Large intestine (tissue), 3 donors: Measurements from ENCODE around the gene DEDD. TPM values are rescaled to one million over a fixed set of nuclear protein-coding genes. Genes with fewer than 3 reads are reported as not detected.
A peak's percentile ranks its signal among the peaks of the same experiment; 100 is the strongest.

Source experiments
- DNase-seq, 2 donors: peaks; one replicate each; pipeline versions ENCODE4 v3.0.0 to v3.0.0-alpha.2; 2013
- H3K27ac ChIP-seq: one replicate; pipeline ENCODE4 v1.5.1; 2013; ENCODE audit warnings: low read length
- H3K27me3 ChIP-seq: 2 replicates; pipeline ENCODE4 v1.6.1; 2013; ENCODE audit warnings: low read length; ENCODE audit not compliant: control insufficient read depth, insufficient read depth
- H3K36me3 ChIP-seq: 2 replicates; pipeline ENCODE4 v1.6.1; 2013; ENCODE audit warnings: low read length; ENCODE audit not compliant: control insufficient read depth, insufficient read depth
- H3K4me1 ChIP-seq: one replicate; pipeline ENCODE4 v1.6.1; 2013; ENCODE audit warnings: low read length; ENCODE audit not compliant: control insufficient read depth, insufficient read depth
- H3K4me3 ChIP-seq: one replicate; pipeline ENCODE4 v1.5.1; 2013; ENCODE audit warnings: low read length
- H3K9me3 ChIP-seq: one replicate; pipeline ENCODE4 v1.6.1; 2013; ENCODE audit warnings: mild to moderate bottlenecking, low read depth, low read length, moderate library complexity; ENCODE audit not compliant: control insufficient read depth
- WGBS: methylation state at CpG from one replicate; pipeline ENCODE4 v1.1.5; 2013; ENCODE audit warnings: low lambda C conversion rate; ENCODE audit not compliant: insufficient coverage; 5-methylcytosine and 5-hydroxymethylcytosine counted together
- polyA plus RNA-seq: library from polyadenylated mRNA; unstranded; fragments of 120-200 nt; gene quantifications from one replicate; pipeline ENCODE4 v1.2.1, GENCODE V29; 2013

DEDD gene
- polyA plus RNA-seq, 1 donor = 33.0 TPM

GRCh38 chr1:161085165-161085564, 47.3 kb downstream of the DEDD start:
- no CpG with 5 or more reads among the region's 2 CpGs for WGBS
- Histone ChIP-seq H3K9me3 (no peaks in the 10 kb centered on the region), H3K4me1 (peaks cover 41% of the 10 kb centered on the region), H3K4me3 (no peak overlapping the region), H3K27me3 (peaks cover 2% of the 10 kb centered on the region), H3K27ac (no peak overlapping the region), H3K36me3 (no peaks in the 10 kb centered on the region)
- DNase-seq = no peak

- Histone ChIP-seq H3K27ac (no peak overlapping the region), H3K4me1 (peaks cover 37% of the 10 kb centered on the region), H3K27me3 (peaks cover 8% of the 10 kb centered on the region), H3K4me3 (no peak overlapping the region), H3K9me3 (peaks cover 2% of the 10 kb centered on the region), H3K36me3 (no peaks in the 10 kb centered on the region)
- no peak for DNase-seq
- WGBS = no CpG with 5 or more reads among the region's 1 CpG
These were observed 47.9 kb downstream of the DEDD start for GRCh38 chr1:161084597-161084988.

GRCh38 chr1:161083748-161084596, 48.5 kb downstream of the DEDD start:
- Histone ChIP-seq H3K27ac (peak overlapping the region; percentile 57), H3K4me3 (no peak overlapping the region), H3K9me3 (peaks cover 5% of the 10 kb centered on the region), H3K27me3 (peaks cover 14% of the 10 kb centered on the region), H3K36me3 (no peaks in the 10 kb centered on the region), H3K4me1 (peaks cover 32% of the 10 kb centered on the region)
- peak; percentile 29 to 52 for DNase-seq
- WGBS = 20% methylated on average over 1 of the region's 10 CpGs

GRCh38 chr1:161082996-161083747, 49.3 kb downstream of the DEDD start:
- Histone ChIP-seq H3K4me3 (no peak overlapping the region), H3K36me3 (no peaks in the 10 kb centered on the region), H3K9me3 (peaks cover 5% of the 10 kb centered on the region), H3K4me1 (peaks cover 32% of the 10 kb centered on the region), H3K27ac (peak overlapping the region; percentile 78), H3K27me3 (peaks cover 15% of the 10 kb centered on the region)
- WGBS = no CpG with 5 or more reads among the region's 8 CpGs
- peak; percentile 93 to 95 for DNase-seq

- Histone ChIP-seq H3K27me3 (peaks cover 15% of the 10 kb centered on the region), H3K9me3 (peaks cover 5% of the 10 kb centered on the region), H3K4me1 (peaks cover 32% of the 10 kb centered on the region), H3K36me3 (no peaks in the 10 kb centered on the region), H3K4me3 (no peak overlapping the region), H3K27ac (no peak overlapping the region)
- no CpG with 5 or more reads among the region's 2 CpGs for WGBS
- DNase-seq = no peak
These were observed 50.0 kb downstream of the DEDD start for GRCh38 chr1:161082483-161082882.

- Histone ChIP-seq H3K27ac (no peak overlapping the region), H3K27me3 (peaks cover 15% of the 10 kb centered on the region), H3K9me3 (peaks cover 5% of the 10 kb centered on the region), H3K36me3 (no peaks in the 10 kb centered on the region), H3K4me1 (peaks cover 31% of the 10 kb centered on the region), H3K4me3 (no peak overlapping the region)
- WGBS = no CpG with 5 or more reads among the region's 5 CpGs
- no peak for DNase-seq
These were observed 50.9 kb downstream of the DEDD start for GRCh38 chr1:161081519-161081918.

GRCh38 chr1:161080441-161081405, 51.7 kb downstream of the DEDD start:
- H3K4me3 ChIP-seq = no peak overlapping the region
- peaks cover 15% of the 10 kb centered on the region for H3K27me3 ChIP-seq
- H3K27ac ChIP-seq = no peak overlapping the region
- DNase-seq = peak in 1 of 2 donors; percentile 1
- peaks cover 26% of the 10 kb centered on the region for H3K4me1 ChIP-seq
- H3K9me3 ChIP-seq = peaks cover 5% of the 10 kb centered on the region
- no CpG with 5 or more reads among the region's 5 CpGs for WGBS
- H3K36me3 ChIP-seq = no peaks in the 10 kb centered on the region

- H3K27me3 ChIP-seq = peaks cover 15% of the 10 kb centered on the region
- H3K4me3 ChIP-seq = no peak overlapping the region
- H3K4me1 ChIP-seq = peaks cover 19% of the 10 kb centered on the region
- H3K36me3 ChIP-seq = no peaks in the 10 kb centered on the region
- peaks cover 5% of the 10 kb centered on the region for H3K9me3 ChIP-seq
- WGBS = 100% methylated on average over 1 of the region's 41 CpGs
- DNase-seq = peak in 1 of 2 donors; percentile 1
- no peak overlapping the region for H3K27ac ChIP-seq
These were observed 52.9 kb downstream of the DEDD start for GRCh38 chr1:161079436-161080110.

- WGBS = no CpG with 5 or more reads among the region's 9 CpGs
- no peak for DNase-seq
These were observed 55.0 kb downstream of the DEDD start for GRCh38 chr1:161077426-161077825.

More at GRCh38 chr1:161077426-161077825, 55.0 kb downstream of the DEDD start:
- Histone ChIP-seq H3K27me3 (peaks cover 15% of the 10 kb centered on the region), H3K4me3 (no peak overlapping the region), H3K4me1 (no peaks in the 10 kb centered on the region), H3K27ac (no peak overlapping the region), H3K9me3 (peaks cover 5% of the 10 kb centered on the region), H3K36me3 (no peaks in the 10 kb centered on the region)
